ENCODE results near the gene HOXA4.

Gene HOXA4

GRCh38 chr7:27159266-27160144 is 28.9 kb upstream of the HOXA4 start:
- Histone ChIP-seq H3K4me3 (ENCODE audit: low read length) (peak overlapping the region; percentile 80; the same call in 1 of the 2 replicates), H3K27ac (ENCODE audit: low read depth, low read length) (no peak overlapping the region), H3F3A (ENCODE audit: control insufficient read depth, insufficient read depth) (no peaks in the 10 kb centered on the region; the same call in 1 of the 2 replicates), H3K36me3 (ENCODE audit: control insufficient read depth, low read length) (no peaks in the 10 kb centered on the region), H3K27me3 (ENCODE audit: control insufficient read depth, low read length) (peaks cover 66% of the 10 kb centered on the region), H3K4me1 (ENCODE audit: control insufficient read depth, low read length) (peaks cover 24% of the 10 kb centered on the region), H3K4me2 (ENCODE audit: low read length) (peak overlapping the region; percentile 93; the same call in 1 of the 2 replicates), H3K9me2 (replicated peaks; ENCODE audit: control insufficient read depth, low read length) (no peaks in the 10 kb centered on the region), H3K79me2 (ENCODE audit: control insufficient read depth, low read length) (no peaks in the 10 kb centered on the region), H3K9me3 (ENCODE audit: control insufficient read depth, insufficient read depth, low read length) (no peaks in the 10 kb centered on the region), H4K20me1 (ENCODE audit: control insufficient read depth, insufficient read depth, low read depth, low read length) (no peaks in the 10 kb centered on the region)
- no peak for TF ChIP-seq EZH2phosphoT487 (IDR thresholded peaks at IDR 0.05; ENCODE audit: borderline replicate concordance, low read length)
- TF ChIP-seq CTCF (IDR thresholded peaks at IDR 0.05; ENCODE audit: low read depth, low read length, poor library complexity, severe bottlenecking), result no peak

- Histone ChIP-seq H3K9me2 (replicated peaks; ENCODE audit: control insufficient read depth, low read length) (no peaks in the 10 kb centered on the region), H3K27me3 (ENCODE audit: control insufficient read depth, low read length) (peaks cover 66% of the 10 kb centered on the region), H3K4me2 (ENCODE audit: low read length) (no peak overlapping the region), H3K4me3 (ENCODE audit: low read length) (no peak overlapping the region), H3K9me3 (ENCODE audit: control insufficient read depth, insufficient read depth, low read length) (no peaks in the 10 kb centered on the region), H3F3A (ENCODE audit: control insufficient read depth, insufficient read depth) (no peaks in the 10 kb centered on the region; the same call in 1 of the 2 replicates), H3K79me2 (ENCODE audit: control insufficient read depth, low read length) (no peaks in the 10 kb centered on the region), H4K20me1 (ENCODE audit: control insufficient read depth, insufficient read depth, low read depth, low read length) (no peaks in the 10 kb centered on the region), H3K4me1 (ENCODE audit: control insufficient read depth, low read length) (peaks cover 24% of the 10 kb centered on the region), H3K27ac (ENCODE audit: low read depth, low read length) (no peak overlapping the region), H3K36me3 (ENCODE audit: control insufficient read depth, low read length) (no peaks in the 10 kb centered on the region)
- TF ChIP-seq CTCF (IDR thresholded peaks at IDR 0.05; ENCODE audit: low read depth, low read length, poor library complexity, severe bottlenecking), result no peak
- TF ChIP-seq EZH2phosphoT487 (IDR thresholded peaks at IDR 0.05; ENCODE audit: borderline replicate concordance, low read length), result no peak
Observed at GRCh38 chr7:27158436-27159265, 28.1 kb upstream of the HOXA4 start.

GRCh38 chr7:27157702-27158431 is 27.3 kb upstream of the HOXA4 start:
- peaks cover 71% of the 10 kb centered on the region for H3K27me3 ChIP-seq (ENCODE audit: control insufficient read depth, low read length)
- TF ChIP-seq EZH2phosphoT487 (IDR thresholded peaks at IDR 0.05; ENCODE audit: borderline replicate concordance, low read length), result 0 out of 2 replicates have a peak, but pooled peaks have one; percentile 30
- no peak for TF ChIP-seq CTCF (IDR thresholded peaks at IDR 0.05; ENCODE audit: low read depth, low read length, poor library complexity, severe bottlenecking)

More at GRCh38 chr7:27157702-27158431, 27.3 kb upstream of the HOXA4 start:
- Histone ChIP-seq H3K4me2 (ENCODE audit: low read length) (no peak overlapping the region), H3F3A (ENCODE audit: control insufficient read depth, insufficient read depth) (no peaks in the 10 kb centered on the region; the same call in 1 of the 2 replicates), H3K4me3 (ENCODE audit: low read length) (no peak overlapping the region), H3K9me2 (replicated peaks; ENCODE audit: control insufficient read depth, low read length) (no peaks in the 10 kb centered on the region), H4K20me1 (ENCODE audit: control insufficient read depth, insufficient read depth, low read depth, low read length) (no peaks in the 10 kb centered on the region), H3K4me1 (ENCODE audit: control insufficient read depth, low read length) (peaks cover 24% of the 10 kb centered on the region), H3K79me2 (ENCODE audit: control insufficient read depth, low read length) (no peaks in the 10 kb centered on the region), H3K27ac (ENCODE audit: low read depth, low read length) (no peak overlapping the region), H3K36me3 (ENCODE audit: control insufficient read depth, low read length) (no peaks in the 10 kb centered on the region), H3K9me3 (ENCODE audit: control insufficient read depth, insufficient read depth, low read length) (no peaks in the 10 kb centered on the region)

Measured in DOHH2 (cell line).